ENCODE data around the gene ITGB8.

ITGB8 gene

DNA sequence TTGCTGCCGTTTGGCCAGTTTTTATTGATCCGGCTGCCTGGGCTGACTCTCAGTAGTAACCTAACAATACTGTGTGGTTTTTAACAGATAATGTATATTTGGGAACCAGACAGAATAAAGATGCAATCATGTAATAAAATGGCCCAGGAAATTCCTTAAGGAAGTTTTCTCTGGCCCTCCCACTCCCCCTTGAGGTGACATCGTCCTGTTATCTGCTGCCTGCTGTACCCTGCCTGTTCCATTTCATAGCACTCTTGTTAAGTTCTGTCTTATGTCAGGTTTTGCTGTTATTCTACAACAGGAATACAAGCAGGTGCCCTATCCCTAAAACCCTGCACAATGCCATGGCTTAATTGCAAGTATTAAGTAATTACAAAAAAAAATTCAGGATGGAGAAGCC is 12.5 kb downstream of the ITGB8 start:
- DNase-seq (ENCODE audit: low read depth) = no peak

- DNase-seq (ENCODE audit: low read depth) = no peak
These were observed 13.2 kb downstream of the ITGB8 start for GRCh38 chr7:20343941-20344340.

DNA sequence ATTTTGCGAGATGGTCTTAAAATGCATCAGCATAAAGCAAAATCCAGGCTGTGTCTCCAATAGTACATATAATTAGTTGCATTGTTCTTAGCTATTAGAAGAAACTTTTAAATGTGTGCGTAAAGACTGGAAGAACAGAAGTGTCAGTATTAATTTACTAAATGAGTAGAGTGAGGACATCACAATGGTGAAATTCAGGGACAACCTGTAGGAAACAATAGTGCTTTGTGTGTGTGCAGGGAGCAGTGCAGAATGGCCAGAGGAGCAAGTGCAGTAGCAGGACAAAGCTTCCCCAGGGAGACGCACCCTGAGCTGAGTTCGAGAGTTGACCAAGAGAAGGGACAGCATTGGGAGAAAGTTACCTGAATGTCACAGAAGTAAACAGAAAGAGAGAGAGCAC is 13.7 kb downstream of the ITGB8 start:
- no peak for DNase-seq (ENCODE audit: low read depth)

DNA sequence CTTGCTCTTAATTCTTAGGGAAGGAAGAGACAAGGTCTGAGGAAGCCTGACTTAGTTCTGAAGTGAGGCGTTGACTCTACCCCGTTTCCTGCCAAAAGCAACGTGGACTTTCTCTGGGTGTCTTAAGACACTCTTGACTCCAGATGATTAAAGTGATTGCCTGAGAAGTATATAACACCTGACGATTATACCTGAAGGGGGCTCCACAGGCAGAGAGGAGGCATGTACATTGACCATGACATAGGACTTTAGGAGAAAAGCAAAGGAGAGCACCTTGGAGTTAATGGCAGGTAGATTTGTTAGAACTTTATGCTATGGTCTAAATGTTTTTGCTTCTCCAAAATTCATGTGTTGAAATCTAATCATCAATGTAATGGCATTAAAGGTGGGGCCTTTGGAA is 15.9 kb downstream of the ITGB8 start:
- no peak for DNase-seq (ENCODE audit: low read depth)

- DNase-seq (ENCODE audit: low read depth) = no peak
These were observed 17.0 kb downstream of the ITGB8 start for GRCh38 chr7:20347680-20348079.

GRCh38 chr7:20348125-20348807 is 17.6 kb downstream of the ITGB8 start:
- no peak for DNase-seq (ENCODE audit: low read depth)

GRCh38 chr7:20350518-20350951 is 19.8 kb downstream of the ITGB8 start:
- DNase-seq (ENCODE audit: low read depth) = no peak

DNA sequence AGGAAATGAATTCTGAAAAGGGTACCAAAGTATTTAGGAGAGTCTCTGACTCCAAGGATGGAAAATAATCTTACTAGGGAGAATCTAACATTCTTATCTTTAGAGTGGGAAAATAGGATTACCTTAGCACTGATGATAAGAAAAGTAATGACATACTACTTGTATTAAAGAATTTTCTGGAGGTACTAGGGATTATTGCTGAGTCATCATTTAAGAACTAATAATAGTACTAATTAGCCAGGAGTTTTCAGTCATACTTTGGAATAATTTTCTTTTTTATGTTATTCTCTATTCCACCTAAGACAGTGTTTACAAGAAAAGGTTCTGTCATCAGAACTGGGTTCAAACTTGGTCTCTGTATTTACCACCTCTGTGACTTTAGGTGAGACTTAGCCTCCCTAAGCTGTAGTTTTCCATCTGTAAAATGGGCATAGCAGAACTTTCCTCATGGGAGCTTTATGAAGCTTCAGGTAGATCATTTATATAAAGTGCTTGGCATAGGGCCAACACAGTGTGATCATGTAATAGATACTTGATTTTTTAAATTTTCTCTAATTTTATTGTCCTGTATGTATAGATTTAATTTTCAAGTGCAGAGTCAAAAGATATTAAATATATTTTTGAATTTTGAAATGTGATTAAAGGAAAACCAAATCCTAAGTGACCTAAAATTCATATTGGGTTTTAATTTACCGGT is 20.4 kb downstream of the ITGB8 start:
- no peak for DNase-seq (ENCODE audit: low read depth)

- DNase-seq (ENCODE audit: low read depth) = no peak
These were observed 21.2 kb downstream of the ITGB8 start for GRCh38 chr7:20351901-20352300.

DNA sequence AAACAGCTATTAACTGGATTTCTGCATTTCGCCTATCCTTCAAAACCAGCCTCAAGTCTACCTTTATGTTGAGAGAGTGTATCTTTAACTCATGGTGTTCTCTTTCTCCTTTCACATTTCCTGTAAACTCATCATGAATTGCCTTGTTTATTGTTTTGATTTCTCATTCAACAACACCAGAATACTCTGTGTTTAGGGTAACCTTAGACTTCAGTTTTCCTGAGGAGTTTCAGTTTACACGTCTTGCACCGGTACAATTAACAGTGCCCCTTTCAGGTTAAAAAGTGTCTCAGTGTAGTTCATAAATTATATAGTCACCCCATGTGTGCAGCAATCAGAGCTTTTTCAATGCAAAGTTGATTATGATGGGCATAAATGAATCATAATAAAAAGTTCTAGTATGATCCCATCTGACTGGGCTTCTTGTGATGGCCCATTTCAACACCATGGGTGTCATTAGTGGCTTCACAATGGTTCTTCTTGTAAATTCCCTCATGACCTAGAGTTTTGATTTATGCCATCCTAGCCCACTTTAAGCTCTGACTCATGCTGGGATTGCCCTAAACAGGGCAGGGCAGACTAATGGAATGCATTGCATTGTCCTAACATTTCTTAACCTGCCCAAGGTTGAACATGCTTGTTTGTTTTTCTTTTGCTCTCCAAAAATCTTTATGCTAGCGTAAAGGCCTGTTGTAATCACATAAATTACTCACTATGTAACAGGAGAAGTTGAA is 22.0 kb downstream of the ITGB8 start:
- DNase-seq (ENCODE audit: low read depth) = no peak

- DNase-seq (ENCODE audit: low read depth) = no peak
These were observed 24.2 kb downstream of the ITGB8 start for GRCh38 chr7:20354610-20355528.

GRCh38 chr7:20358106-20358505 is 27.4 kb downstream of the ITGB8 start:
- no peak for DNase-seq (ENCODE audit: low read depth)

DNA sequence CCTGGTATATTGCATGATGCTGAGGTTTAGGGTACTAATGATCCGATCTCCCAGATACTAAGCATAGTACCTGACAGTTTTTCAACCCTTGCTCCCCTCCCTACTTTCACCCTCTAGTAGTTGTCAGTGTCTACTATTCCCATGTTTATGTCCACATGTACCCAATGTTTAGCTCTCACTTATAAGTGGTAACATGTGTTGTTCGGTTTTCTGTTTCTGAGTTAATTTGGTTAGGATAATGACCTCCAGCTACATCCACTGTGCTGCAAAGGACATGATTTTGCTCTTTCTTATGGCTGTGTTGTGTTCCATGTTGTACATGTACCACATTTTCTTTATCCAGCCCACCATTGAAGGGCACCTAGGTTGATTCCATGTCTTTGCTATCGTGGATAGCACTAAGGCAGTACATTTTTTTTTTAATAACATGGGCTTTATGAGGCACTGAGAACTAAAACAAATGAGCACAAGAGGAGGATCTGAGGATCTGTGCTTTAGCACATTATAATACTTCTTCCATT is 28.1 kb downstream of the ITGB8 start:
- DNase-seq (ENCODE audit: low read depth) = no peak

DNA sequence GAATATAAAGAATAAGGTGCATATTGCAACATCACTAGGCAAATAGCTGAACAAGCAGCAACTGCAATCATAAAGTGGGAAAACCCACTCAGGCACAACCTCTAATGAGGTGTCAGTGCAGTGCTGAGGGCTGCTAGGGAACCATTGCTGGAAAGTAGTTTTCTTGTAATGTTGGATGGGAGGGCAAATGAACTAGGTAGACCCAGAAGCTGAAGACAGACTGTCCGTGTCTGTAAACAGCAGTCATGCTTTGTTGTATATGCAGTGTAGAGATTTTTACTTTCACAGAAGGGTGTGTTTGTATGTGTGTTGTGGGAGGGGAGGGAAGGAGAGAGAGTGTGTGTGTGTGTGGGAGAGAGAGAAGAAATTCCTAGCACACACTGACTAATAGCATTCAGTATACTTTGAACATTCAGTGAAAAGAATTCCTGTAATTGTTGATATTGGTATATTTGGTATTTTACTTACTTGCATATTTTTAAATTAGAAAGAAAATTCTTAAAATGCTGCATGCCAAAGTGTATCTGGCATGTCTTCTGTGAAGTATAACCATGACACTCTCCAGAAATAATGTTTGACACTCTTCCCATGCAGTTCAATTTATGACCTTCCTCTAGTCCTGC is 28.8 kb downstream of the ITGB8 start:
- no peak for DNase-seq (ENCODE audit: low read depth)

GRCh38 chr7:20362574-20363253 is 32.0 kb downstream of the ITGB8 start:
- no peak for DNase-seq (ENCODE audit: low read depth)

DNA sequence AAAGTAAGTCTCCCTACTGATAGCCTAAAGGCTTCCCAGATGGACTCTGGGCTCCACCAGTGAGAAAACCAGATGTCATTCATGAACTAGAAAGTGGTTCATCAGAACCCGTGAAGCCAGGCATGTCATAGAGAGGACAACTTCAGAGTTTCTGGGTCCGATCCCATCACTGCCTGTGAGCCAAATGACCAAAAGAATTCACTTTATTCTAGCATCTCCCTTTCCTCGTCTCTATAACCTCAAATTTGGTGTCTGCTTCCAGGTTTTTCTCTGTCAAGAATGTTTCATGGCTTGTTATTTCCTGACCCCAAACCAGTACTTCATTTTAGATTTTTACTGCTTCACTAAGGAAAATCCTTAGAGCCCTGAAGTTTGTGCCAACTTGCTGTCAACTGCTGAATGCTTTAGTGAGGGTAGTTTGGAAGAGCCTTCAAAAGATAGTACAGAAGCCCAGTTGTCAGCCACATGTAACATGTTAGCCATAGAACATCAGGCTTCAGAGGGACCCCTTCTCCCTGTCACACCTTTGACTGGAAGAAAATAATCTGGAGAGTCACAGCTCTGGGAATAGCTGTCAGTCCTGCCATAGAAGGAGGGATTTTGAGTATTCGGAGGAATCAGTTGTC is 34.0 kb downstream of the ITGB8 start:
- DNase-seq (ENCODE audit: low read depth) = no peak

GRCh38 chr7:20365486-20365885 is 34.8 kb downstream of the ITGB8 start:
- no peak for DNase-seq (ENCODE audit: low read depth)

DNA sequence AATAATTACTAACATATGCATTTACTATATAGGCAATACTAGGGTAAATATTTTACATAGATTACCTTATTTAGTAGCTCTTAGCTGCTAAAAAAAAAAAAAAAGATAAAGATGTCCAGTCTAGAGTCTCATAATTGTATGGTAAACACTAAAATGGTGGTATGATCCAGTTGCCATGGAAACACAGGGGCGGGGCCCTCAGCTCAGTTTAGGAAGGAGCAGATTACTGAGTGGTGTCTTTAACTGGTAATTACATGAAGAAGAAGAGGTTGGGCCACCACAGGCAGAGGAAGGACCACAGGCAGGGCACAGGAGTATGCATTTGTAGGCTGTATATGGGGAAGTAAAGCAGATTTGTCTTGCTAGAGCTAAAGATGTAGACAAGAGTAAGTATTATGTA is 43.7 kb downstream of the ITGB8 start:
- DNase-seq (ENCODE audit: low read depth) = no peak

DNA sequence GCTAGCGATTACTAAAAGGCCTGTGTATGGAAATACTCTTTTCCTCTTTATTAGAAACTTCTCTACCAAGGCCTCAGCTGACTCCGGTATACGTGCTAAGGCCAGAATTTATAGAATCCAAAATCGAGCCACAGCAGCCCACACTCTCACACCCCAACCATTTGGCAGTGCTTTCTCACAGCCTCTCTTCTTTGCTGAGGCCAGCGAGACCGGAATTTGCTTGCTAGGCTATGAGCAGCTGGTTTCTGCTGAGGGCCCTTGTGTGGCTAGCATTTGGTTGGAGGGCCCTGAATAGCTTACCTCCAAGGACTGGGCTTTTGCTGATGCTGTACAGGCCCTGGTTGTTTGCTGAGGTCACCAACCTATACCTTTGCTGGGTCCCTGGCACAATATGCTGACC is 46.1 kb downstream of the ITGB8 start:
- no peak for DNase-seq (ENCODE audit: low read depth)

- DNase-seq (ENCODE audit: low read depth) = no peak
These were observed 50.8 kb downstream of the ITGB8 start for GRCh38 chr7:20381406-20382034.
